RPMI7951 (cell line): ENCODE data around the gene RPL28. TPM values are rescaled to one million over a fixed set of nuclear protein-coding genes. Genes with fewer than 3 reads are reported as not detected.
A peak's percentile ranks its signal among the peaks of the same experiment; 100 is the strongest.
"Not testable (repeated sequence)": the region's sequence is repeated elsewhere in the genome, so short reads cannot be mapped to it uniquely, and the experiment has no call there.

Experiments used
- DNase-seq: peaks from one replicate; pipeline ENCODE4 v3.0.0-alpha.2; 2012; ENCODE audit warnings: low read depth
- total RNA-seq: library from RNA; depleted of rRNA; stranded (reverse); fragments of >200 nt; shearing (Covaris generic); gene quantifications from 2 replicates; pipeline ENCODE4 v1.2.3, GENCODE V29; 2014; rRNA removed

Gene RPL28
- total RNA-seq, 1 experiment from 2014 or later, result 492 TPM

DNA sequence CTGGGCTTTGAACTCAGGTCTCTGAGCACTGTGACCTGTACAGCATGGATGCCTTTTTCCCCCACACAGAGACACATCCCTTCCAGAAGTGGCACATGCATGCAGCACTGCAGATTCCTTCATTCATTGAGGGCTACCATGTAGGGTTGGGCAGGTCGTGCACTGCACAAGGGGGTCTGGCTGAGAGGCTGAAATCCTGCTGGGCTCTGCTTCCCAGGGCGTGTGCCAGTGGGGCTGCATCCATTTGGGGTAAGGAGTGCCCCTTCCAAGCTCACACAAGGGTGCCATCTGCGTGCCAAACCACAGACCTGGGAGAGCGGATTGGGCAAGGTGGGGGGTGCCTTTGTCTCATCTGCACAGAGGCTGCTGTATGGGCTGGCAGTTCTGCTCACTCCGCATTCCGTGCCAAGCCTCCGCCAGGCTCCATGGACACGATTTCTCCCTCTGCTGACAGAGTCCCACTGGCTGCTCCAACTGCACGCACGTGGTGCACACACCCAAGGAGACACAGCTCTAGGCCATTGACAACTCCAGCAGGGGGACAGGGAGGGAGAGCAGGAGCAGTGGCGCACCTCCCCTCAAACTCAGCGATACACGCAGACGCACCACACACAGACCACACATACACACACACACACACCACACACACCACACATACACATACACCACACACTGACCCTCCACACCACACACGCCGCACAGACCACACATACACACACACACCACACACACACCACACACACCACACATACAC lies 61.9 kb downstream of the RPL28 start:
- DNase-seq, result peak; percentile 87

DNA sequence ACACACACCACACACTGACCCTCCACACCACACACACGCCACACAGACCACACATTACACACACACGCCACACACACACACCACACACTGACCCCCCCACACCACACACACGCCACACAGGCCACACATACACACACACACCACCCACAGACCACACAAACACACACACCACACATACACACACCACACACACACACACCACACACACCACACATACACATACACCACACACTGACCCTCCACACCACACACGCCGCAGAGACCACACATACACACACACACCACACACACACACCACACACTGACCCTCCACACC lies 62.4 kb downstream of the RPL28 start:
- not testable (repeated sequence) for DNase-seq

DNA sequence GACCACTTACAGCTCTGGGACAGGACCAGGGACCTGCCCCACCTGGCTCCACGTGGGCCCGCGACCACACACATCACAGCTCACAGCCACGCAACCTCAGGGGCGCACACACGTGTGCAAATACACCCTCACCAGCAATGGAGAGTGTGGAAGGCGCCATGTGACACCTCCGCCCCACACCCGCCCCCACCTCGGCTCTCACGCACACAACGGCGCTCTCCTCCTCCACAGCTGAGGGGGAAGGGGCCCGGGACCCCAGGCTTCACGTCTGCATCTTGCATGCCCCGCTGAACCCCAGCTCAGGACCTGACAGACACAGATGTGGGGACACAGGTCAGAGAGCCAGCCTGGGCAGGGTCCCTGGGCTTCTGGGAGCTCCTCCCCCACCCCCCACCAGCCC lies 63.7 kb downstream of the RPL28 start:
- no peak for DNase-seq

DNA sequence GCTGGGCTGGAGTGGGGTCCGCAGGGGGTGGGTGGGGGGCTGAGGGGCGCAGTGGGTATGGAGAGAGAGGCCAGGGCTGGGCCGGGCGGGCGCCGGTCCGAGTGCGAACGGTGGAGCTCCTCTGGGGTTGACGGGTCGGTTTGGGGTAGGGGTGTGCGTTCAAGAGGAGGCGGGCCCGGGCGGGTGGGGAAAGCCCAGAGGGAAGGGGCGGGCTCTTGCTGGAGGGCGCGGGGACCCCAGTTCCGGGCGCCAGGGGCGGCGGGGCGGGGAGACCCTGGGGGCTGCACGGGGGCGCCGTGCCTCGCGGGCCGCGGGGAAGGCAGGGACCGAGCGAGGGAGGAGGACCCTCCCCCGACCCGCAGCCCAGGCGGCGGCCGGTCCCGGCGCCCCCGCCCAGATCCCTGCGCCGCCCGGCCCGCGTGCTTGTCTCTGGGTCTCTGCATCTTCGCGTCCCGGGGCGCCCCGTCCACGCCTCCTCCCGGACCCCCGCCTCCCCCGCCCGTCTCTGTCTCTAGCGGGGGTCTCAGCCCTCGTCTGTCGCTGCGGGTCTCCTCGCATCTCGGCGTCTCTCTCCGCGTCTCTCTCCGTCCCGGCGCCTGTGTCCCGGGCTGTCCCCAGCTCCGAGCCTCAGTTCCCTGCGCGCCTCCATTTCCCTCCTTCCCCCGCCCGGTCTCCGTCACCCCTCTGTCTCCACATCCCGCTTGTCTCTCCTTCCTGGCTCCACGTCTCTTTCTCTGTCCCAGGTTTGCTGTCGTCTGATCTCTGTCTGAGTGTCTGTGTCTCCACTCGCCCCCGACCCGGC lies 65.6 kb downstream of the RPL28 start:
- no peak for DNase-seq

DNA sequence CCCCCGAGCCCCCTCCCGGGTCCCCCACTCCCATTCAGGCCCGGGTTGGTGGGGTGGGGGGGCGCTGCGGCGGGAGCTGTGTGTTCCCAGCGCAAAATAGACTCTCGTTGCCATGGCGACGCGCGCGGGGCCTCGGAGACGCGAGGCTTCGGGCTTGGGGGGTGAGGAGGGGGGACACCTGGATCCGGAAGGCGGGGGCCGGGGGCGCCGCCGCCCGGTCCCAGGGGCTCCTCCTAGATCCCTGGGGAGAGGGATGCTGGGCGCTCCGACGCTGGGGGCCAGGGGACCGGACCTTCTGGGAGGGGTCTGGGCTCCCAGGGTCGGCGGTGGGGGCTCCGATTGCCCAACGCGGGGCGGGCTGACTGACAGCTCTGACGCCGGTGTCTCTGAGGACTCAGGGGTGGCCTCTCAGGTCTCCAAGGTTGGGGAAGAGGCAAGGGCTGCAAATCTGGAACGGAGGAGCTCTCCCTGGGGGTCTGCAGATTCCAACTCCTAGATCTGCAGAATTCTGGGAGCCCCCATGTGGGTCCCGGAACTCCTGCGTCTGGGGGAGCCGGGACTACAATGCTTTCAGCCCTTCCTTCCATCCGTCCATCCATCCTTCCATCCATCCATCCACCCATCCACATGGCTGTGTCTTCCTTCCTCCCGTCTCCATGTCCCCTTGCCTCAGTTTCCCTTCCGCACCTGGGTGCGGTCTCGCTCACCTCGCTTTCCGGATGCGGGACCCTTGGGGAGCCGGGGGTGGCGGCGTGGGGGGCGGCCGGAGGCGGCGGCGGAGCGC lies 66.4 kb downstream of the RPL28 start:
- no peak for DNase-seq

Other genes starting within 250 kb of the RPL28 start
- gene TNNT1, start 236.7 kb upstream of the RPL28 start, total RNA-seq, result 32.5 and 42.4 TPM in 2 replicates
- gene TNNI3, start 228.2 kb upstream of the RPL28 start, total RNA-seq, result 0.48 and 0.78 TPM in 2 replicates
- gene DNAAF3, start 219.3 kb upstream of the RPL28 start, total RNA-seq, result 1.4 and 1.6 TPM in 2 replicates
- gene SYT5, start 205.6 kb upstream of the RPL28 start, total RNA-seq, result 0.10 and 0.36 TPM in 2 replicates
- gene PTPRH, start 176.4 kb upstream of the RPL28 start, total RNA-seq, result 5.4 and 6.0 TPM in 2 replicates
- gene TMEM86B, start 157.2 kb upstream of the RPL28 start, total RNA-seq, result 0.20 and 0.60 TPM in 2 replicates
- gene PPP6R1, start 126.9 kb upstream of the RPL28 start, total RNA-seq, result 19.7 and 28.0 TPM in 2 replicates
- gene HSPBP1, start 105.8 kb upstream of the RPL28 start, total RNA-seq, result 35.1 and 57.0 TPM in 2 replicates
- gene BRSK1, start 101.9 kb upstream of the RPL28 start, total RNA-seq, result 1.1 and 1.2 TPM in 2 replicates
- gene TMEM150B, start 60.6 kb upstream of the RPL28 start, total RNA-seq, result not detected in 2 replicates
- 4.1 and 5.6 TPM in 2 replicates for gene KMT5C, start 46.1 kb upstream of the RPL28 start, total RNA-seq
- 0.10 TPM in 1 of 2 replicates, not detected in the other for gene COX6B2, start 31.2 kb upstream of the RPL28 start, total RNA-seq
- not detected in 2 replicates for gene GARIN5B, start 22.7 kb upstream of the RPL28 start, total RNA-seq
- gene IL11, start 15.5 kb upstream of the RPL28 start, total RNA-seq, result 5.6 and 8.4 TPM in 2 replicates
- gene TMEM190, start 9.1 kb upstream of the RPL28 start, total RNA-seq, result not detected in 2 replicates
- gene TMEM238, start 1.6 kb upstream of the RPL28 start, total RNA-seq, result not detected in 2 replicates
- 250 and 347 TPM in 2 replicates for gene UBE2S, start 21.9 kb downstream of the RPL28 start, total RNA-seq
- 0.12 TPM in 1 of 2 replicates, not detected in the other for gene SHISA7, start 57.4 kb downstream of the RPL28 start, total RNA-seq
- 81.9 and 120 TPM in 2 replicates for gene ISOC2, start 75.7 kb downstream of the RPL28 start, total RNA-seq
- gene C19orf85, start 78.8 kb downstream of the RPL28 start, total RNA-seq, result not detected in 2 replicates
- gene ZNF628, start 90.7 kb downstream of the RPL28 start, total RNA-seq, result 3.1 and 5.3 TPM in 2 replicates
- 18.5 and 25.3 TPM in 2 replicates for gene NAT14, start 99.3 kb downstream of the RPL28 start, total RNA-seq
- 3.2 and 3.6 TPM in 2 replicates for gene SSC5D, start 102.5 kb downstream of the RPL28 start, total RNA-seq
- gene SBK2, start 151.2 kb downstream of the RPL28 start, total RNA-seq, result not detected in 2 replicates
- 0.24 TPM in 1 of 2 replicates, not detected in the other for gene SBK3, start 159.6 kb downstream of the RPL28 start, total RNA-seq
- 1.3 and 2.4 TPM in 2 replicates for gene ZNF579, start 194.9 kb downstream of the RPL28 start, total RNA-seq
- 2.4 and 3.0 TPM in 2 replicates for gene FIZ1, start 213.6 kb downstream of the RPL28 start, total RNA-seq
- 14.7 and 16.9 TPM in 2 replicates for gene ZNF524, start 214.4 kb downstream of the RPL28 start, total RNA-seq
- 0.12 and 0.68 TPM in 2 replicates for gene ZNF865, start 219.7 kb downstream of the RPL28 start, total RNA-seq
- gene ZNF784, start 238.6 kb downstream of the RPL28 start, total RNA-seq, result 1.6 and 2.6 TPM in 2 replicates